ENCODE measurements around the gene TUBA3D.
"Not testable (repeated sequence)": the region's sequence is repeated elsewhere in the genome, so short reads cannot be mapped to it uniquely, and the experiment has no call there.

Gene TUBA3D

DNA sequence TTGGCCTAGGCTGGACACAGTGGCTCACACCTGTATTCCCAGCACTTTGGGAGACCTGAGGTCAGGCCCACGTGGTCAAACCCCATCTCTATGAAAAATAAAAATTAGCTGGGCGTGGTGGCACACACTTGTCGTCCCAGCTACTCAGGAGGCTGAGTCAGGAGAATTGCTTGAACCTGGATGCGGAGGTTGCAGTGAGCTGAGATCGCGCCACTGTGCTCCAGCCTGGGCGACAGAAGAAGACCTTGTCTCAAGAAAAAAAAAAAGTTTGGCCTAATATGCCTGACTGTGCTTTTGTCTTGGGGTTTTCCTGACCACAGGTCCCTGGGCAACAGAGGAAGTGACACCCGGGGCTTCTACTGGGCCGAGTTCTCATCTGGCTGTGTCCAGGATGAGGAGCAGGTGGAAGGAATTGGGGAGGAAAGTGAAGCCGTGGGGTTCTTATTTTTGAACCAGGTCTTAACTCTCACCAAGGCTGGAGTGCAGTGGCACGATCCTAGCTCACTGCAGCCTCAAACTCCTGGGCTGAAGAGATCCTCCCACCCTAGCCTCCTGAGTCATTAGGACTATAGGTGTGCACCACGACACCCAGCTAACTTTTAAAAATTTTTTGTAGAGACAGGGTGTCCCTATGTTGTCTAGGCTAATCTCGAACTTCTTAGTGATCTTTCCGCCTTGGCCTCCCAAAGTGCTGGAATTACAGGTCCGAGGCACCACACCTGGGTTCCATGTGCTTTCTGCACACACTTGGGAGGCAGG, 38.7 kb downstream of the TUBA3D start:
- DNase-seq, ATAC-seq: not testable (repeated sequence)

DNA sequence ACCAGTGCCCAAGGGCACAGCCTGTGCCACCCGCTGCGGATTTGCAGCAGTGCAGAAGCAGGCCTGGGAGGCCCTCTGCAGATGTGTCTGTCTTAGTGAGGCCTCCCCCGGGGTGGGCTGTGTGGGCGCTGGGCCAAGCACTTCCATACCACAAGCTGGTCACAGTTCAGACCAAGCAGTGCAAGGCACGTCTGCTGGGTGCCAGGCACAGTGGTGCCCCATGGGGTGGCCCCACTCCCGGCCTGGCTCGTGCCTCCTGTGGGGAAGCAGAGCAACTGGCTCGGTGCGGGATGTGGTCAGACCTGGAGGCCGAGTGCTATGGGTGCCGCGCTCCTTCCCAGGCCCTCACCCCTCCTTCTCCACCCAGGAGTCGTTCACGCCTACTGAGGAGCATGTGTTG, 39.3 kb downstream of the TUBA3D start:
- not testable (repeated sequence) for ATAC-seq, DNase-seq

DNA sequence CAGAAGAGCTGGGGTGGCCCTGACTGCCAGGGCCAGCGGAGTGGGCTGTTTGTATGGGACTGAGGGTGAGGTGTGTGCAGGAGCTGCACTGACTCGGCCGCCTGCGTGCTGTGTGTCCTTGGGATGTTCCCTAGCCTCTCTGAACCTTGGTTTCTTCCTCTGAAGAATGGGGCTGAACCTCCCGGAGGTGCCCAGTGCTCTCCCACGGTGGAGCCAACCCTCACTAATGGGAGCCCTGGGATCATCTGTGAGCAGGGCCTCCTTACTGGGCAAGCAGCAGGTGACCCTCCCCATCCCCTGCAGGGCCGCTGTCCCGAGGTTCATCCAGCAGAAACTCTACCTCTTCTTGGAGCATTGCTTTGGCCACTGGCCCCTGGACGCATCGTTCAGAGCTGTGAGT, 40.1 kb downstream of the TUBA3D start:
- no peak for DNase-seq
- no peak for ATAC-seq

- DNase-seq, ATAC-seq: not testable (repeated sequence)
Measured at GRCh38 chr2:131516621-131517020, 40.7 kb downstream of the TUBA3D start.

DNA sequence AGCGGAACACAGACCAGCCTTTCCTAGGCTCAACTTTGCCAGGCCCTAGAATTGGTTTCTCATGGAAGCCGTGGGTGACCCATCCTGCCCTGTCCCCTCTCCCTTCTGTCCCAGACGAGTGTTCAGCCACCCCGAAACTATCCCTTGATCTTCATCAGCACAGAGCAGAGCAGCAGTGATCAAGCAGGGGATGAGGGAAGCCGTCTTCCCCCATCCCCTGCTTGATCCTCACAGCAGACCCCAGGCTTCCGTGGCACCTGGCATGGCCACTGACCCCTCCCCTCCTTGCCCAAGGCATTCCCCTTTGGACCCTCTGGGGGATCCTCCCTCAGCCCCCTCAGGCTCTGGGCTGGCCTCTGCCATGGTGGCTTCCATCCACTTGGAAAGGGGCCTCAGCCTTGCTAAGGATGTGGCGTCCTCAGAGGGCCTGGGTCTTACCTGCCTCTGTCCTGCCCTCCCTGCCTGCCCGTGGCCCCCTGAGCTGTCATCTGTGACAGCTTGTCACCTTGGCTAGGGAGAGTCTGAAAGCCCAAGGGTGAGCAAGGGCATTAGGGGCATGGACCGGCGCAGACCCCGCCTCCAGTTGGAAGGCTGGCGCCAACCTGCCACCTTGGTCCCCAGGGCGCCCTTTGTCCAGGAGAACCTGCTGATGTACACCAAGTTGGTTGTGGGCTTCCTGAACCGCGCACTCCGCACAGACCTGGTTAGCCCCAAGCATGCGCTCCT, 41.4 kb downstream of the TUBA3D start:
- ATAC-seq = no peak
- no peak for DNase-seq

- not testable (repeated sequence) for DNase-seq, ATAC-seq
Measured at GRCh38 chr2:131517856-131518255, 41.9 kb downstream of the TUBA3D start.

DNA sequence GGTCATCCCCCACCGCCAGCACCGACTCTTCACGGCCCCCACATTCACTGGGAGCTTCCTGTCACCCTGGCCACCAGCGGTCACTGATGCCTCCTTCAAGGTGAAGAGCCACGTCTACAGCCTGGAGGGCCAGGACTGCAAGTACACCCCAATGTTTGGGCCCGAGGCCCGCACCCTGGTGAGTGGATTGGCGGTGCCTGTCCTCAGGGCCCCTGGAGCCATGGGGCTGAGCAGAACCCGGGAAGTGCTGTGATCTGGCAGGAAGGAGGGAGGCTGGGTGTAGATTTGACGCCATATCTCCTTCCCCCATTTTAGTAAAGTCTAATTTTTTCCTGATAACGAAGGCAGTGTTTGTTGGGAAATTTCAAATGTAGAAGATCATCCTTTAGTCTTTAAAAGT, 42.6 kb downstream of the TUBA3D start:
- ATAC-seq, DNase-seq: not testable (repeated sequence)

GRCh38 chr2:131519466-131519865, 43.5 kb downstream of the TUBA3D start:
- DNase-seq (no peak), ATAC-seq (no peak)

GRCh38 chr2:131519871-131520470, 44.1 kb downstream of the TUBA3D start:
- DNase-seq, ATAC-seq: not testable (repeated sequence)

DNA sequence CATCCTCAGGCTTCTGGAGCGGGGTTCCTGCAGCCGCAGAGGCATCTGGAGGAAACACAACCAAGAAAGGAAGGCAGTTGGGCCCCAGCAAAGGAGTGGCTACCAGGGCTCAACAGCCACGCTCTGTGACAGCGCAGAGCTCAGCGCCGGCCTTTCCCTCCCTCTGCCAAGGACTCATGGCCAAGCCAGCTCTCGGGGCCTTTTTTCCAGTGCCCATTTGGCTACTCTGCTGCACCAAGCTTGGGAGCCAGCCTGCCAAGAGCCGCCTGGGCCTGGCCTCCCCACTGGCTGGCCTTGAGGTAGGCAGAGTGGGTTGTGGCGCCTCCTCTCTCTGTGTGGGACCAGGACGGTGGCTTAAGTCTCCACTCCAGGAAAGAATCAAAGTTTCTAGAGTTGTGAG, 44.6 kb downstream of the TUBA3D start:
- ATAC-seq (no peak), DNase-seq (no peak)

GRCh38 chr2:131521524-131521923, 45.6 kb downstream of the TUBA3D start:
- ATAC-seq, DNase-seq: not testable (repeated sequence)

DNA sequence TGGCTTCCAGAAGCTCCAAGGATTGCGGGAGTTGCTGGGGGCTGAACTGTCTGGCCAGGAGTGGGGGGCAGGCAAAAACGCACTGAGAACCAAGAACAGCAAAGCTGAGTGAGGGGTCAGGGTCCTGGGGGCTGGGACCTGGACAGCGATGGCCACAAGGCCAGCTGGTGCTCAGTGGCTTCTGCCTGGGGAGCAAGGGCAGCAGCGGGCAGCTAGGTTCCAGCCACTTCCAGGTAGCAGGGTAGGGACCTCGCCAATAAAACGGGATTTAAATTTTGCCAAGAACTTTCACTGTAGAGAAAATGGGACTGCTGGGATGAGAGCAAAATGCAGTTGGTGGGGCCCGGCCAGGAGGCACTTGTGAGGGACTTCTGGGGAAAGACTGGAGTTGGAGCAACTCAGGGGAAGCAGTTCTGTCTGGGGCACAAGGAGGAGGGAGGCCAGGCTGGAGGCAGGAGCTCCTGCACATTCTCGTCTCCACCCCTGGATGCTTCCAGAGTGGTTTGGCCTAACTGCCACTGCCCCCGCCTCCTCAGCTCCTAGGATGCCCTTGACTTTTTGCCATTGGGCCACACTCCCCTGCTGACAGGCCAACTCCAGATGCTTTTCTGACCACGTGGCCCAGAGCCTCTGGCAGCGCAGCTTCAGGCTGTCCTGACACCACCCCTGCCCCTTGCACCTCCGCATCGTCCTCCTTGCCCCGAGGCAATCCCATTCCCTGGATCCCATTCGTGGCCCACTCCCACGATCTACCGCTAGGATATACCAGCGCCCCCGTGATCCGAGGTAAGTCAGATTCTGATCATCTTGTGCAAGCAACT, 46.3 kb downstream of the TUBA3D start:
- ATAC-seq = no peak

DNA sequence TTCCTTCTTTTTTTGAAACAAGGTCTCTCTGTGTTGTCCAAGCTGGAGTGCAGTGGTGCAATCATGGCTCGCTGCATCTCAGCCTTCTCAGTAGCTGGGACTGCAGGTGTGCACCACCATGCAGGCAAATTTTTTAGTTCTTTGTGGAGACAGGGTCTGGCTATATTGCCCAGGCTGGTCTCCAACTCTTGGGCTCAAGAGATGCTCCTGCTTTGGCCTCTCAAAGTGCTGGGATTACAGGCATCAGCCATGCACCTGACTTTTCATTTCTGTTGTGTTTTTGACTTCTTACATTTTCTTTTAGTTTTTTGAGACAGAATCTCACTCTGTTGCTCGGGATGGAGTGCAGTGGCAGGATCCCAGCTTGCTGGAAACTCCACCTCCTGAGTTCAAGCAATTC, 49.3 kb downstream of the TUBA3D start:
- DNase-seq, ATAC-seq: not testable (repeated sequence)

More for the DNA sequence above, 46.3 kb downstream of the TUBA3D start:
- no peak for DNase-seq

DNA sequence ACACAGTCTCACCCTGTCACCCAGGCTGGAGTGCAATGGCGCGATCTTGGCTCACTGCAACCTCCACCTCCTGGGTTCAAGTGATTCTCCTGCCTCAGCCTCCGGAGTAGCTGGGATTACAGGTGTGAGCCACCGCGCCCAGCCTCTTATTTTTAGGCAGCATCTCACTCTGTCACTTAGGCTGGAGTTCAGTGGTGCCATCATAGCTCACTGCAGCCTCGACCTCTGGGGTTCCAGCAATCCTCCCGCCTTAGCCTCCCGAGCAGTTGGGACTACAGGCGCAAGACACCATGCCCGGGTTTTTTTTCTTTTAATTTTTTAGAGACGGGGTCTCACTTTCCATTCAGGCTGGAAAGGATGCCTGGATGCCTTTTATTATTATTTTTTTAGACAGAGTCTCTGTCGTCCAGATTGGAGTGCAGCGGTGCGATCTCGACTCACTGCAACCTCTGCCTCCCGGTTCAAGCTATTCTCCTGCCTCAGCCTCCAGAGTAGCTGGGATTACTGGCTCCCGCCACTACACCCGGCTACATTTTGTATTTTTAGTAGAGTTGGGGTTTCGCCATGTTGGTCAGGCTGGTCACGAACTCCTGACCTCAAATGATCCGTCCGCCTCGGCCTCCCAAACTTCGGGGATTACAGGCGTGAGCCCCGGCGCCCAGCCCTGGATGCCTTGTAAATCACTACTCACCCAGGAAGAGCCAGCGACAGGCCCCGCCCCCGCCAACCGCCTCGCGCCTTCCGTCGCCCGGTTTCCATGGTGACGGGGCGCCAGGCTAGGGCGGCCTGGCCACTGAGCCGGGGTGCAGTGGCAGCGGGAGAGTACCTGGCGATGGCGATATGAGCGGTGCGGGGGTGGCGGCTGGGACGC, 51.4 kb downstream of the TUBA3D start, which contains the start of gene CCDC74A:
Gene CCDC74A, plus strand, starts transcription at position 758 of the 871 bp plus-strand sequence. Its CDS starts 83 bp downstream, at position 841.
- DNase-seq (peak; percentile 84), ATAC-seq (peak; percentile 86)

- ATAC-seq = peak; percentile 21
- DNase-seq = peak; percentile 20
Measured at GRCh38 chr2:131528981-131529863, 53.3 kb downstream of the TUBA3D start.

DNA sequence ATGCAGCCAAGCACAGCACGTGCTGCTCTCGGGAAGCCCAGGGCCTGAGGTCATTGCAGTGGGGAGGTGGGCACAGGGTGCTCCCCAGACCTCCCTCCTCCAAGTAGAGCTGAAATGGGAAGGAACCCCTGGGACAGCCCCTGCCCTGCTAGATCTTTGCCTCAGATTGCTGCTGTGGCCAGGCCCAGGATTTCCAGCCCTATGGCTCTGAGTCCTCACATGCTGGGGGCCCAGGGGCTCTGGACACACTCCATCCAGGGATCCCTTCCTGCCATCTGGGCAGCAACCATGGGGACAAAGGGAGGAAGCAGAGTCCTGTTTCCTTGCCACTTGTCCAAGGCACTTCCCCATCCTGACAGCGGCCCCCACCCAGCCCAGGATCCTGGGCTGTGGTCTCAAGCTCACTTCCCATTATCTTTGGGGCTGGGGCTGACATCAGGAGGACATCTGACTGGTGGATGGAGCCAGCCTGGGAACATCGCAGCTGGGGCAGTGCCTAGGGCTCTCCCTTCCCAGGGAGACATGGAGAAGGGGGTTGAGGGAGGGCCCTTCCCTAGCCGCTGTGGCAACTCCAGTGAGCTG, 54.0 kb downstream of the TUBA3D start:
- ATAC-seq, DNase-seq: not testable (repeated sequence)

GRCh38 chr2:131530626-131531344, 54.9 kb downstream of the TUBA3D start:
- not testable (repeated sequence) for DNase-seq, ATAC-seq

DNA sequence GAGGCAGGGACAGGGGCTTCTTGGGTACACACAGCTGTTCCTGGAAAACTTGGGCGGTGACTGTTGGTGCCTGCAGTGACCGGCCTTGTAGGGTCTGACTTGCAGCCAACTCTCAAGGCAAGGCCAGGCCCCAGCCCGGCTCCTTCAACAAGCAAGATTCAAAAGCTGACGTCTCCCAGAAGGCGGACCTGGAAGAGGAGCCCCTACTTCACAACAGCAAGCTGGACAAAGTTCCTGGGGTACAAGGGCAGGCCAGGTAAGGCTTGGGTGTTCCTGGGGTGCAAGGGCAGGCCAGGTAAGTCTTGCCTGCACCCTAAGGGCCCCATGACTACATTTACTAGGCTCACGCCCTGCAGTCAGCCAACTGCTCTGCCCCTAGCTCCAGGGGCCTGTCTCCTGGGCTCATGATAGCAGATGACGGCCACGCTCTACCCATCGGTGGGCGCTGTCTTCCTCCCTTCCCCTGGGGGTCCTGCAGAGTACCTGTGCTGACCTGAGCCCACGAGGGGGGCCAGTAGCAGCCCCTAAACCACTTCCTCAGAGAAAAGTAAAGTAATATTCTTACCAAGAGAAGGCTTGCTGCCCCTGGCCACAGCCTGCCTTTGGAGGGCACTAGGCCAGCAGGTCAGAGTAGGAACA, 55.7 kb downstream of the TUBA3D start:
- not testable (repeated sequence) for ATAC-seq, DNase-seq

Data from stimulated activated naive CD8-positive, alpha-beta T cell treated with anti-CD3 and anti-CD28 coated beads, Interleukin-15, Interleukin-2, amounts not matched to agents 100 U/mL and 50 U/mL, for 24 hours (primary cell).